ENCODE data around the gene NPHP4.

NPHP4 gene

GRCh38 chr1:5874416-5875110 is 117.7 kb downstream of the NPHP4 start:
- H3K36me3 ChIP-seq (ENCODE audit: insufficient read depth, low read length) = peaks cover 5% of the 10 kb centered on the region
- H3K4me2 ChIP-seq (ENCODE audit: low read length) = no peak overlapping the region
- TF ChIP-seq EZH2 (IDR thresholded peaks at IDR 0.05; ENCODE audit: borderline replicate concordance, low read length) = no peak
- TF ChIP-seq, protein P1, sequence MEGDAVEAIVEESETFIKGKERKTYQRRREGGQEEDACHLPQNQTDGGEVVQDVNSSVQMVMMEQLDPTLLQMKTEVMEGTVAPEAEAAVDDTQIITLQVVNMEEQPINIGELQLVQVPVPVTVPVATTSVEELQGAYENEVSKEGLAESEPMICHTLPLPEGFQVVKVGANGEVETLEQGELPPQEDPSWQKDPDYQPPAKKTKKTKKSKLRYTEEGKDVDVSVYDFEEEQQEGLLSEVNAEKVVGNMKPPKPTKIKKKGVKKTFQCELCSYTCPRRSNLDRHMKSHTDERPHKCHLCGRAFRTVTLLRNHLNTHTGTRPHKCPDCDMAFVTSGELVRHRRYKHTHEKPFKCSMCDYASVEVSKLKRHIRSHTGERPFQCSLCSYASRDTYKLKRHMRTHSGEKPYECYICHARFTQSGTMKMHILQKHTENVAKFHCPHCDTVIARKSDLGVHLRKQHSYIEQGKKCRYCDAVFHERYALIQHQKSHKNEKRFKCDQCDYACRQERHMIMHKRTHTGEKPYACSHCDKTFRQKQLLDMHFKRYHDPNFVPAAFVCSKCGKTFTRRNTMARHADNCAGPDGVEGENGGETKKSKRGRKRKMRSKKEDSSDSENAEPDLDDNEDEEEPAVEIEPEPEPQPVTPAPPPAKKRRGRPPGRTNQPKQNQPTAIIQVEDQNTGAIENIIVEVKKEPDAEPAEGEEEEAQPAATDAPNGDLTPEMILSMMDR (IDR thresholded peaks at IDR 0.05; ENCODE audit: low read length) = no peak
- no peaks in the 10 kb centered on the region for H3K4me1 ChIP-seq (ENCODE audit: insufficient read depth, low read length, severe bottlenecking)
- H3K79me2 ChIP-seq (ENCODE audit: insufficient read depth, low read length) = no peaks in the 10 kb centered on the region
- no peak overlapping the region for H3K9ac ChIP-seq (ENCODE audit: low read length)
- no peaks in the 10 kb centered on the region for H3F3A ChIP-seq (ENCODE audit: insufficient read depth, low read length)
- H3K27ac ChIP-seq (ENCODE audit: low read depth, low read length, poor library complexity, severe bottlenecking) = no peak overlapping the region
- no peaks in the 10 kb centered on the region for H3K9me2 ChIP-seq (ENCODE audit: low read depth, low read length)
- no peaks in the 10 kb centered on the region for H3K9me3 ChIP-seq (ENCODE audit: low read length)
- no peaks in the 10 kb centered on the region for H3K27me3 ChIP-seq (ENCODE audit: insufficient read depth, low read length)
- H2AFZ ChIP-seq (ENCODE audit: low read length) = no peak overlapping the region
- H4K20me1 ChIP-seq (ENCODE audit: insufficient read depth, low read length) = no peaks in the 10 kb centered on the region
- H3K4me3 ChIP-seq (ENCODE audit: low read depth, low read length, poor library complexity, severe bottlenecking) = no peak overlapping the region

GRCh38 chr1:5873556-5873955 is 118.7 kb downstream of the NPHP4 start:
- Histone ChIP-seq H3K9ac (ENCODE audit: low read length) (no peak overlapping the region), H3K4me1 (ENCODE audit: insufficient read depth, low read length, severe bottlenecking) (no peaks in the 10 kb centered on the region), H3K27ac (ENCODE audit: low read depth, low read length, poor library complexity, severe bottlenecking) (no peak overlapping the region), H3F3A (ENCODE audit: insufficient read depth, low read length) (no peaks in the 10 kb centered on the region), H2AFZ (ENCODE audit: low read length) (no peak overlapping the region), H3K79me2 (ENCODE audit: insufficient read depth, low read length) (no peaks in the 10 kb centered on the region), H3K36me3 (ENCODE audit: insufficient read depth, low read length) (no peaks in the 10 kb centered on the region), H3K9me2 (ENCODE audit: low read depth, low read length) (no peaks in the 10 kb centered on the region), H3K9me3 (ENCODE audit: low read length) (no peaks in the 10 kb centered on the region), H3K4me2 (ENCODE audit: low read length) (no peak overlapping the region), H3K27me3 (ENCODE audit: insufficient read depth, low read length) (no peaks in the 10 kb centered on the region), H4K20me1 (ENCODE audit: insufficient read depth, low read length) (no peaks in the 10 kb centered on the region), H3K4me3 (ENCODE audit: low read depth, low read length, poor library complexity, severe bottlenecking) (no peak overlapping the region)
- TF ChIP-seq, protein P1 (IDR thresholded peaks at IDR 0.05; ENCODE audit: low read length) = no peak
- no peak for TF ChIP-seq EZH2 (IDR thresholded peaks at IDR 0.05; ENCODE audit: borderline replicate concordance, low read length)

- Histone ChIP-seq H3F3A (ENCODE audit: insufficient read depth, low read length) (no peaks in the 10 kb centered on the region), H3K4me2 (ENCODE audit: low read length) (no peak overlapping the region), H3K9me2 (ENCODE audit: low read depth, low read length) (no peaks in the 10 kb centered on the region), H3K27me3 (ENCODE audit: insufficient read depth, low read length) (no peaks in the 10 kb centered on the region), H3K4me3 (ENCODE audit: low read depth, low read length, poor library complexity, severe bottlenecking) (no peak overlapping the region), H3K27ac (ENCODE audit: low read depth, low read length, poor library complexity, severe bottlenecking) (no peak overlapping the region), H3K79me2 (ENCODE audit: insufficient read depth, low read length) (no peaks in the 10 kb centered on the region), H3K9me3 (ENCODE audit: low read length) (no peaks in the 10 kb centered on the region), H3K9ac (ENCODE audit: low read length) (no peak overlapping the region), H4K20me1 (ENCODE audit: insufficient read depth, low read length) (no peaks in the 10 kb centered on the region), H3K4me1 (ENCODE audit: insufficient read depth, low read length, severe bottlenecking) (no peaks in the 10 kb centered on the region), H2AFZ (ENCODE audit: low read length) (no peak overlapping the region), H3K36me3 (ENCODE audit: insufficient read depth, low read length) (no peaks in the 10 kb centered on the region)
- TF ChIP-seq EZH2 (IDR thresholded peaks at IDR 0.05; ENCODE audit: borderline replicate concordance, low read length) = no peak
- TF ChIP-seq, protein P1 (IDR thresholded peaks at IDR 0.05; ENCODE audit: low read length) = no peak
These were observed 119.3 kb downstream of the NPHP4 start for GRCh38 chr1:5872886-5873285.

Measured in OCI-LY1 (cell line).